ENCODE results near the gene MRPS18C. TPM values are rescaled to one million over a fixed set of nuclear protein-coding genes. Genes with fewer than 3 reads are reported as not detected.
A peak's percentile ranks its signal among the peaks of the same experiment; 100 is the strongest.

MRPS18C gene
- polyA plus RNA-seq (ENCODE audit: insufficient read length in 3 of 3) = 10 to 100 TPM; 65.6 to 68.2 (median 67.3) TPM
- long read RNA-seq, donor 1, transcript MRPS18C-201 (6 exons, 1,643 nt) = major isoform, 49 of 58 reads
- long read RNA-seq, donor 1, transcript MRPS18C-204 (5 exons, 666 nt) = minor isoform, 9 of 58 reads
- long read RNA-seq, donor 1, partial matches to known transcripts = 0 of 58 reads
- long read RNA-seq, donor 1, other reads (novel, unspliced or antisense) = 0 of 58 reads
- long read RNA-seq, donor 2, transcript MRPS18C-201 (6 exons, 1,643 nt) = major isoform, 68 of 71 reads
- long read RNA-seq, donor 2, partial matches to known transcripts = 0 of 71 reads
- long read RNA-seq, donor 2, other reads (novel, unspliced or antisense) = 0 of 71 reads
- long read RNA-seq, donor 3, transcript MRPS18C-201 (6 exons, 1,643 nt) = major isoform, 70 of 80 reads
- long read RNA-seq, donor 3, transcript MRPS18C-204 (5 exons, 666 nt) = minor isoform, 8 of 80 reads
- long read RNA-seq, donor 3, partial matches to known transcripts = 0 of 80 reads
- long read RNA-seq, donor 3, other reads (novel, unspliced or antisense) = 0 of 80 reads
- long read RNA-seq, donor 4, transcript MRPS18C-201 (6 exons, 1,643 nt) = major isoform, 66 of 80 reads
- long read RNA-seq, donor 4, transcript MRPS18C-204 (5 exons, 666 nt) = minor isoform, 6 of 80 reads
- long read RNA-seq, donor 4, partial matches to known transcripts = 0 of 80 reads
- long read RNA-seq, donor 4, other reads (novel, unspliced or antisense) = 0 of 80 reads
- long read RNA-seq, donor 5, transcript MRPS18C-201 (6 exons, 1,643 nt) = major isoform, 37 of 50 reads
- long read RNA-seq, donor 5, partial matches to known transcripts = 0 of 50 reads
- long read RNA-seq, donor 5, other reads (novel, unspliced or antisense) = 9 of 50 reads
- long read RNA-seq, donor 6, transcript MRPS18C-201 (6 exons, 1,643 nt) = major isoform, 60 of 67 reads
- long read RNA-seq, donor 6, partial matches to known transcripts = 0 of 67 reads
- long read RNA-seq, donor 6, other reads (novel, unspliced or antisense) = 0 of 67 reads
- long read RNA-seq, donor 7, transcript MRPS18C-201 (6 exons, 1,643 nt) = major isoform, 68 of 75 reads
- long read RNA-seq, donor 7, partial matches to known transcripts = 0 of 75 reads
- long read RNA-seq, donor 7, other reads (novel, unspliced or antisense) = 0 of 75 reads
- long read RNA-seq, donor 8, transcript MRPS18C-201 (6 exons, 1,643 nt) = major isoform, 25 of 28 reads
- long read RNA-seq, donor 8, partial matches to known transcripts = 0 of 28 reads
- long read RNA-seq, donor 8, other reads (novel, unspliced or antisense) = 0 of 28 reads
- long read RNA-seq, donor 9, transcript MRPS18C-204 (5 exons, 666 nt) = minor isoform, 8 of 91 reads
- long read RNA-seq, donor 9, transcript MRPS18C-201 (6 exons, 1,643 nt) = major isoform, 78 of 91 reads
- long read RNA-seq, donor 9, partial matches to known transcripts = 0 of 91 reads
- long read RNA-seq, donor 9, other reads (novel, unspliced or antisense) = 0 of 91 reads
- long read RNA-seq, donor 10, transcript MRPS18C-204 (5 exons, 666 nt) = minor isoform, 5 of 72 reads
- long read RNA-seq, donor 10, transcript MRPS18C-201 (6 exons, 1,643 nt) = major isoform, 63 of 72 reads
- long read RNA-seq, donor 10, partial matches to known transcripts = 0 of 72 reads
- long read RNA-seq, donor 10, other reads (novel, unspliced or antisense) = 0 of 72 reads
- long read RNA-seq, donor 11, transcript MRPS18C-201 (6 exons, 1,643 nt) = major isoform, 43 of 49 reads
- long read RNA-seq, donor 11, transcript MRPS18C-204 (5 exons, 666 nt) = minor isoform, 5 of 49 reads
- long read RNA-seq, donor 11, partial matches to known transcripts = 0 of 49 reads
- long read RNA-seq, donor 11, other reads (novel, unspliced or antisense) = 0 of 49 reads
- long read RNA-seq, donor 12, transcript MRPS18C-201 (6 exons, 1,643 nt) = major isoform, 64 of 79 reads
- long read RNA-seq, donor 12, partial matches to known transcripts = 0 of 79 reads
- long read RNA-seq, donor 12, other reads (novel, unspliced or antisense) = 0 of 79 reads
- long read RNA-seq, donor 13, transcript MRPS18C-201 (6 exons, 1,643 nt) = major isoform, 48 of 53 reads
- long read RNA-seq, donor 13, partial matches to known transcripts = 0 of 53 reads
- long read RNA-seq, donor 13, other reads (novel, unspliced or antisense) = 0 of 53 reads
- long read RNA-seq, donor 14, transcript MRPS18C-204 (5 exons, 666 nt) = minor isoform, 13 of 142 reads
- long read RNA-seq, donor 14, transcript MRPS18C-201 (6 exons, 1,643 nt) = major isoform, 124 of 142 reads
- long read RNA-seq, donor 14, partial matches to known transcripts = 0 of 142 reads
- long read RNA-seq, donor 14, other reads (novel, unspliced or antisense) = 0 of 142 reads
- long read RNA-seq, donor 15, transcript MRPS18C-204 (5 exons, 666 nt) = minor isoform, 8 of 86 reads
- long read RNA-seq, donor 15, transcript MRPS18C-201 (6 exons, 1,643 nt) = major isoform, 76 of 86 reads
- long read RNA-seq, donor 15, partial matches to known transcripts = 0 of 86 reads
- long read RNA-seq, donor 15, other reads (novel, unspliced or antisense) = 0 of 86 reads
- long read RNA-seq, donor 16, transcript MRPS18C-201 (6 exons, 1,643 nt) = major isoform, 80 of 87 reads
- long read RNA-seq, donor 16, partial matches to known transcripts = 0 of 87 reads
- long read RNA-seq, donor 16, other reads (novel, unspliced or antisense) = 0 of 87 reads

- peak; percentile 99 for DNase-seq
Observed at GRCh38 chr4:83455281-83456183, at the start of gene MRPS18C, which contains the start of gene HELQ. MRPS18C (plus strand) TSS chr4:83456058; CDS start chr4:83456078, 20 bp downstream. HELQ (minus strand) TSS chr4:83455823; CDS start chr4:83455693, 130 bp downstream.

- DNase-seq = peak; percentile 81
Observed at GRCh38 chr4:83408908-83409307, 47.0 kb upstream of the MRPS18C start.

- DNase-seq = no peak
Observed at GRCh38 chr4:83413676-83414075, 42.2 kb upstream of the MRPS18C start.

- DNase-seq = no peak
Observed at GRCh38 chr4:83417566-83417965, 38.3 kb upstream of the MRPS18C start.

- DNase-seq = no peak
Observed at GRCh38 chr4:83418211-83418610, 37.6 kb upstream of the MRPS18C start.

GRCh38 chr4:83431200-83431599, 24.7 kb upstream of the MRPS18C start:
- DNase-seq = no peak

GRCh38 chr4:83436680-83437079, 19.2 kb upstream of the MRPS18C start:
- no peak for DNase-seq

GRCh38 chr4:83438719-83439118, 17.1 kb upstream of the MRPS18C start:
- DNase-seq = no peak

GRCh38 chr4:83440148-83440814, 15.6 kb upstream of the MRPS18C start:
- DNase-seq = no peak

GRCh38 chr4:83440899-83441298, 15.0 kb upstream of the MRPS18C start:
- no peak for DNase-seq

GRCh38 chr4:83449009-83449408, 6.8 kb upstream of the MRPS18C start:
- no peak for DNase-seq

GRCh38 chr4:83454686-83455085, 1.2 kb upstream of the MRPS18C start:
- DNase-seq = peak; percentile 4

GRCh38 chr4:83456184-83456501, 285 bp downstream of the MRPS18C start:
- no peak for DNase-seq

- no peak for DNase-seq
Observed at GRCh38 chr4:83473423-83473822, 17.6 kb downstream of the MRPS18C start.

GRCh38 chr4:83473966-83474365, 18.1 kb downstream of the MRPS18C start:
- no peak for DNase-seq

GRCh38 chr4:83484500-83485461, 28.9 kb downstream of the MRPS18C start, which contains the start of gene ABRAXAS1:
ABRAXAS1 (minus strand) TSS chr4:83485100; CDS start chr4:83485072, 28 bp downstream.
- DNase-seq = peak; percentile 95
